Adrenal gland (tissue), 5 donors: ENCODE data around the gene HAVCR2.

Experiments used
- POLR2A ChIP-seq, 2 donors: fragments of 450-650 bp; IDR thresholded peaks; one replicate each; pipeline ENCODE4 v1.6.1; 2017; ENCODE audit warnings: antibody characterized with exemption in 2 of 2, mild to moderate bottlenecking in 2 of 2, moderate library complexity in 1 of 2
- TF ChIP-seq, protein P1 (sequence below), 6 experiments: fragments of 450-650 bp in 4 of 6; fragments of 200-600 bp in 2 of 6; sonication (generic) in 1 of 6; IDR thresholded peaks; 1 replicate in 5 of 6; 2 replicates in 1 of 6; pipeline versions ENCODE4 v1.5.1 to v1.8.0; 2016 to 2021; ENCODE audit warnings: antibody characterized with exemption in 6 of 6, mild to moderate bottlenecking in 2 of 6, moderate library complexity in 1 of 6
- donor health status: DM: no; HTN: no; CAD: no.

DNA sequence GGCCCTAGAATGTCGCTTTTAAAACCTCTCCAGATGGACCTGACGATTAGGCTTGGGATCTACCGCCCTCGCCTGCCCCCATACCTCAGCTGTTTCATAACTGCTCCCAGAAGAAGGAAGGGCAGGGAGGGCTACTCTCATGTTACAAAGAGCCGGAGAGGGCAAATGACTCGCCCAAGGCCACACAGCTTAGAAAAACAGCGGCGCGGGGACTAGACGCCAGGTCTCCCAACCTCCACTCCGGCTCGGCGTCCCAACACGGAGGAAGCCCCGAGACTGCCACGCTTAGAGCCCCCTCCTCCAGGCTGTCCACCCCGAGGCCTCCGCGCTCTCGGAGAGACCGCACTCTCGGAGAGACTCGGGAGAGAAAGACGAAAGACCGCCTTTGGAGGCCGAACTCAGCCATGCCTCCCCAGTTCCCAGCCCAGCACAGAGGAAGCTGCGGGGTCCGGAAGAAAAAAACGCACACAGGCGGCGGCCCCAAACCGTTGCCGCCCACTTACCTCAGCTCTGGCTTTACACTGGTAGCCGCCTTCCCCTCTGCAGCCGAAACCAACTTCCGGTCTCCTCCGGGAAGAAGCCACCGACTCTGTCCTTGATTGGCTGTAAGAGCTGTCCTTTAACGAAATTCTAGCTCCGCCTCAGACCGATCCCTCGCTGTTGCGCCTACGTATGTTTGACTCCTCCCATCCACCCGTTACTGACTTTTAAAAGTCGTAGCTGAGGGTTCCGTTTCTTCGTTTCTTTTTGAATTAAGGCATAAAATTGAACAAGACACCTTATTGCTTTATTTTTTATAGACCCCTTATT is 33.7 kb upstream of the HAVCR2 start, which contains the start of gene MED7:
- TF ChIP-seq POLR2A (IDR thresholded peaks at IDR 0.05), result peak; percentile 78 to 94
- TF ChIP-seq, protein P1, sequence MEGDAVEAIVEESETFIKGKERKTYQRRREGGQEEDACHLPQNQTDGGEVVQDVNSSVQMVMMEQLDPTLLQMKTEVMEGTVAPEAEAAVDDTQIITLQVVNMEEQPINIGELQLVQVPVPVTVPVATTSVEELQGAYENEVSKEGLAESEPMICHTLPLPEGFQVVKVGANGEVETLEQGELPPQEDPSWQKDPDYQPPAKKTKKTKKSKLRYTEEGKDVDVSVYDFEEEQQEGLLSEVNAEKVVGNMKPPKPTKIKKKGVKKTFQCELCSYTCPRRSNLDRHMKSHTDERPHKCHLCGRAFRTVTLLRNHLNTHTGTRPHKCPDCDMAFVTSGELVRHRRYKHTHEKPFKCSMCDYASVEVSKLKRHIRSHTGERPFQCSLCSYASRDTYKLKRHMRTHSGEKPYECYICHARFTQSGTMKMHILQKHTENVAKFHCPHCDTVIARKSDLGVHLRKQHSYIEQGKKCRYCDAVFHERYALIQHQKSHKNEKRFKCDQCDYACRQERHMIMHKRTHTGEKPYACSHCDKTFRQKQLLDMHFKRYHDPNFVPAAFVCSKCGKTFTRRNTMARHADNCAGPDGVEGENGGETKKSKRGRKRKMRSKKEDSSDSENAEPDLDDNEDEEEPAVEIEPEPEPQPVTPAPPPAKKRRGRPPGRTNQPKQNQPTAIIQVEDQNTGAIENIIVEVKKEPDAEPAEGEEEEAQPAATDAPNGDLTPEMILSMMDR (IDR thresholded peaks at IDR 0.05), result no peak
